Measurements from ENCODE around the gene PPP2R5C.
"Not testable (repeated sequence)": the region's sequence is repeated elsewhere in the genome, so short reads cannot be mapped to it uniquely, and the experiment has no call there.

The PPP2R5C gene

GRCh38 chr14:101719045-101719645 is 42.4 kb upstream of the PPP2R5C start:
- no peak overlapping the region for H3K4me3 ChIP-seq (replicated peaks; ENCODE audit: low read depth, low read length)
- TF ChIP-seq CTCF (IDR thresholded peaks at IDR 0.05; ENCODE audit: insufficient read depth, low read length, poor library complexity, severe bottlenecking), result no peak
- no peaks in the 10 kb centered on the region for H3K27me3 ChIP-seq (replicated peaks; ENCODE audit: control insufficient read depth, insufficient read depth, low read length)
- no peak for DNase-seq (ENCODE audit: extremely low read depth, insufficient read length)
- no peaks in the 10 kb centered on the region for H3K36me3 ChIP-seq (ENCODE audit: control insufficient read depth, insufficient read depth, low read length)

GRCh38 chr14:101719708-101720107 is 41.8 kb upstream of the PPP2R5C start:
- TF ChIP-seq CTCF (IDR thresholded peaks at IDR 0.05; ENCODE audit: insufficient read depth, low read length, poor library complexity, severe bottlenecking), result no peak
- no peaks in the 10 kb centered on the region for H3K27me3 ChIP-seq (replicated peaks; ENCODE audit: control insufficient read depth, insufficient read depth, low read length)
- no peak overlapping the region for H3K4me3 ChIP-seq (replicated peaks; ENCODE audit: low read depth, low read length)
- no peak for DNase-seq (ENCODE audit: extremely low read depth, insufficient read length)
- no peaks in the 10 kb centered on the region for H3K36me3 ChIP-seq (ENCODE audit: control insufficient read depth, insufficient read depth, low read length)

- Histone ChIP-seq H3K4me3 (replicated peaks; ENCODE audit: low read depth, low read length) (no peak overlapping the region), H3K36me3 (ENCODE audit: control insufficient read depth, insufficient read depth, low read length) (no peaks in the 10 kb centered on the region), H3K27me3 (replicated peaks; ENCODE audit: control insufficient read depth, insufficient read depth, low read length) (no peaks in the 10 kb centered on the region)
- no peak for DNase-seq (ENCODE audit: extremely low read depth, insufficient read length)
- no peak for TF ChIP-seq CTCF (IDR thresholded peaks at IDR 0.05; ENCODE audit: insufficient read depth, low read length, poor library complexity, severe bottlenecking)
Observed at GRCh38 chr14:101721111-101721510, 40.4 kb upstream of the PPP2R5C start.

GRCh38 chr14:101721951-101722661 is 39.4 kb upstream of the PPP2R5C start:
- Histone ChIP-seq H3K36me3 (ENCODE audit: control insufficient read depth, insufficient read depth, low read length) (no peaks in the 10 kb centered on the region), H3K27me3 (replicated peaks; ENCODE audit: control insufficient read depth, insufficient read depth, low read length) (no peaks in the 10 kb centered on the region), H3K4me3 (replicated peaks; ENCODE audit: low read depth, low read length) (no peak overlapping the region)
- no peak for TF ChIP-seq CTCF (IDR thresholded peaks at IDR 0.05; ENCODE audit: insufficient read depth, low read length, poor library complexity, severe bottlenecking)
- no peak for DNase-seq (ENCODE audit: extremely low read depth, insufficient read length)

GRCh38 chr14:101723061-101723595 is 38.4 kb upstream of the PPP2R5C start:
- Histone ChIP-seq H3K4me3 (replicated peaks; ENCODE audit: low read depth, low read length) (no peak overlapping the region), H3K27me3 (replicated peaks; ENCODE audit: control insufficient read depth, insufficient read depth, low read length) (no peaks in the 10 kb centered on the region), H3K36me3 (ENCODE audit: control insufficient read depth, insufficient read depth, low read length) (no peaks in the 10 kb centered on the region)
- TF ChIP-seq CTCF (IDR thresholded peaks at IDR 0.05; ENCODE audit: insufficient read depth, low read length, poor library complexity, severe bottlenecking), result no peak
- DNase-seq (ENCODE audit: extremely low read depth, insufficient read length), result no peak

GRCh38 chr14:101725652-101726051 is 35.9 kb upstream of the PPP2R5C start:
- H3K4me3 ChIP-seq (replicated peaks; ENCODE audit: low read depth, low read length); DNase-seq (ENCODE audit: extremely low read depth, insufficient read length); H3K36me3 ChIP-seq (ENCODE audit: control insufficient read depth, insufficient read depth, low read length); H3K27me3 ChIP-seq (replicated peaks; ENCODE audit: control insufficient read depth, insufficient read depth, low read length): not testable (repeated sequence)
